Peyer's patch (tissue), 4 donors: ENCODE measurements around the gene RABEP1. TPM values are rescaled to one million over a fixed set of nuclear protein-coding genes. Genes with fewer than 3 reads are reported as not detected.
A peak's percentile ranks its signal among the peaks of the same experiment; 100 is the strongest.

ENCODE experiments used
- DNase-seq, 3 donors: peaks; one replicate each; pipeline ENCODE4 v3.0.0-alpha.2; 2017 to 2019
- H3K27ac ChIP-seq, 4 donors: fragments of 200-600 bp; sonication (generic); one replicate each; pipeline ENCODE4 v1.5.1; 2016 to 2019
- H3K27me3 ChIP-seq, 2 donors: fragments of 200-600 bp; sonication (generic); one replicate each; pipeline ENCODE4 v1.5.1; 2019
- H3K36me3 ChIP-seq, 3 donors: fragments of 200-600 bp; sonication (generic); one replicate each; pipeline ENCODE4 v1.5.1; 2016 to 2019
- H3K4me1 ChIP-seq, 4 donors: fragments of 200-600 bp; sonication (generic); one replicate each; pipeline ENCODE4 v1.5.1; 2016 to 2019
- H3K4me3 ChIP-seq, 4 donors: fragments of 200-600 bp; sonication (generic); 1 replicate in 3 of 4; 2 replicates in 1 of 4; pipeline ENCODE4 v1.5.1; 2016 to 2019; ENCODE audit warnings: mild to moderate bottlenecking in 1 of 4
- H3K9me3 ChIP-seq, 4 donors: fragments of 200-600 bp; sonication (generic); one replicate each; pipeline ENCODE4 v1.5.1; 2016 to 2019; ENCODE audit warnings: mild to moderate bottlenecking in 1 of 4
- CTCF ChIP-seq, 6 experiments: fragments of 450-650 bp in 4 of 6; fragments of 200-600 bp in 2 of 6; sonication (generic) in 1 of 6; IDR thresholded peaks; one replicate each; pipeline ENCODE4 v1.5.1; 2017 to 2019; ENCODE audit warnings: antibody characterized with exemption in 6 of 6, mild to moderate bottlenecking in 3 of 6, moderate library complexity in 1 of 6
- POLR2A ChIP-seq, 2 donors: fragments of 450-650 bp; IDR thresholded peaks; one replicate each; pipeline ENCODE4 v1.5.1; 2017; ENCODE audit warnings: antibody characterized with exemption in 2 of 2, mild to moderate bottlenecking in 2 of 2, moderate library complexity in 2 of 2
- total RNA-seq, 4 donors: library from RNA; depleted of rRNA; stranded (reverse); fragments of >200 nt; gene quantifications; one replicate each; pipeline ENCODE4 v1.1.0, GENCODE V29; 2016

The RABEP1 gene
- total RNA-seq, 4 donors from 2014 or later, result 20.5 to 85.0 (median 33.1) TPM

DNA sequence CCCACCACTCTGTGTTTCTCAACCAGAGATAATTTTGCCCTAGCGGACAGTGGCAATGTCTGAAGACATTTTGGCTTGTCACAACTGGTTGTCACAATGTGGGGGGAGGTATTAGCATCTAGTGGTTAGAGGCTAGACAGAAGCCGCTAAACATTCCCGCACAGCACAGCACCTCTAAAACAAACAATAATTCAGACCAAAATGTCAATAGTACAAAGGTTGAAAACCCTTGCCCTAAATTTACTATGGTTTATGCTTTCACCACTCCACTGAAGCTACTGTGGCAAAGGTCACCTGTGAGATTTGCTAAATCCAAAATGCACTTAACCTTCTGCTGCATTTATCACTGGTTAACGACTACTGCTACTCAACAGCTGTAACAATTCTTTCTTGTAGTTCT is 123.3 kb downstream of the RABEP1 start:
- H3K27me3 ChIP-seq, result no peaks in the 10 kb centered on the region
- no peak for TF ChIP-seq POLR2A (IDR thresholded peaks at IDR 0.05)
- TF ChIP-seq CTCF (IDR thresholded peaks at IDR 0.05), result no peak
- H3K4me3 ChIP-seq, result no peak overlapping the region
- H3K4me1 ChIP-seq, result no peaks in the 10 kb centered on the region
- peaks cover 0 to 97% (median 6%) of the 10 kb centered on the region in 3 donors for H3K36me3 ChIP-seq
- no peak overlapping the region for H3K27ac ChIP-seq
- DNase-seq, result no peak
- no peaks in the 10 kb centered on the region for H3K9me3 ChIP-seq

DNA sequence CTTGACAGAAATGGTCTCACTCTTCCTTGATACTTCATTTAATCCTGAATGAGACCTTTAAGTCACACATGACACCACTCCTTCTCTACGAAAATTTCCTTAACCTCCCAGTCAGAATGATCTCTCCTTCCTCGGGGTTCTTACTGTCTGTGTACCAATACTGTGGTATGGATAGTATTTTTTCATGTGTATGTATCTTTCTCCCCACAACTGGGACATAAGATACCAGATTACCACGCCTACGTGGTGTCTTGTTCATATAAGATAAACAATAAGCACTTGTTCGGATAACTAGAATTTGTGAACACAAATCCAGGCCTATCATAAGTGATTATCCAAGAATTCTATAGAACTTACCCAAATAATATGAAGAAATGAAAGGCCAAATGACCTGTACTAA is 126.1 kb downstream of the RABEP1 start:
- no peak overlapping the region for H3K4me3 ChIP-seq
- TF ChIP-seq CTCF (IDR thresholded peaks at IDR 0.05), result no peak
- no peak for TF ChIP-seq POLR2A (IDR thresholded peaks at IDR 0.05)
- H3K27ac ChIP-seq, result no peak overlapping the region
- DNase-seq, result no peak
- no peaks in the 10 kb centered on the region for H3K27me3 ChIP-seq
- no peaks in the 10 kb centered on the region for H3K9me3 ChIP-seq
- H3K4me1 ChIP-seq, result no peaks in the 10 kb centered on the region
- H3K36me3 ChIP-seq, result peaks cover 0 to 97% (median 6%) of the 10 kb centered on the region in 3 donors

DNA sequence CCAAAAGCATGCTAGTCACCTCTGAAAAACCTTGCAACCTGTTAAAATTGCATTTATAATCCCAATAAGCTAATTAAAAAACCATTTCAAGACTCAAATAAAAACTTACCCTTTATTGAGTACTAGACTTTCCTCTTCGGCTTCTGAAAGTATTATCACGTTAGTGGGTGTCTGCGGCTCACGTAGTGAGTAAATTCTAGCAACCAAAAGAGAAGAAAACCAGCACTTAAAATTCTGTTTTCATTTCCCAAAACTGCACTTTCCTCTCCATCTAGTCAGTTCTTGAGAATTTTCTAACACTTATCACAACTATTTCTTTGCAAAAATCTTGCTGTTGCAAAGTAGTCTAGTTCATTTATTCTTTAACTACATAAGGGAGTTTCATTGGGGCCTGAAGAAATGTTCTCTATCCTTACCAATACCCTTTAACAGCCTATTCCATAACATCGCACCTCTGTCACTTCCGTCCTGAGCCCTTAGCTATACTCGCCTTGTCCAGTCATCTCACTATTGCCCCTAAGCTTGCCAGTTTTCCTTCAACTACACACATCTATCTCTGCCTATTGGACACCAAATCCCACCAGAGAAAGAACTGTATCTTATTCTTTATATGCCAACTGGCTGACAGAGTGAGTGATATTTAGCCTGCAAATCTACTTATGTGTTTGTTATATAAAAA is 128.6 kb downstream of the RABEP1 start:
- Histone ChIP-seq H3K4me1 (no peaks in the 10 kb centered on the region), H3K27ac (no peak overlapping the region), H3K27me3 (no peaks in the 10 kb centered on the region), H3K9me3 (no peaks in the 10 kb centered on the region), H3K4me3 (no peak overlapping the region), H3K36me3 (peaks cover 0 to 93% (median 6%) of the 10 kb centered on the region in 3 donors)
- no peak for TF ChIP-seq CTCF (IDR thresholded peaks at IDR 0.05)
- TF ChIP-seq POLR2A (IDR thresholded peaks at IDR 0.05), result no peak
- DNase-seq, result no peak

GRCh38 chr17:5413682-5414081 is 131.6 kb downstream of the RABEP1 start:
- Histone ChIP-seq H3K27me3 (no peaks in the 10 kb centered on the region), H3K27ac (peak overlapping the region in 1 of 4 donors; percentile 51), H3K36me3 (peaks cover 0 to 66% (median 0%) of the 10 kb centered on the region in 3 donors), H3K4me1 (peaks cover 0 to 25% (median 10%) of the 10 kb centered on the region in 4 donors), H3K9me3 (no peaks in the 10 kb centered on the region), H3K4me3 (no peak overlapping the region)
- no peak for DNase-seq
- TF ChIP-seq CTCF (IDR thresholded peaks at IDR 0.05) (no peak), POLR2A (IDR thresholded peaks at IDR 0.05) (no peak)

DNA sequence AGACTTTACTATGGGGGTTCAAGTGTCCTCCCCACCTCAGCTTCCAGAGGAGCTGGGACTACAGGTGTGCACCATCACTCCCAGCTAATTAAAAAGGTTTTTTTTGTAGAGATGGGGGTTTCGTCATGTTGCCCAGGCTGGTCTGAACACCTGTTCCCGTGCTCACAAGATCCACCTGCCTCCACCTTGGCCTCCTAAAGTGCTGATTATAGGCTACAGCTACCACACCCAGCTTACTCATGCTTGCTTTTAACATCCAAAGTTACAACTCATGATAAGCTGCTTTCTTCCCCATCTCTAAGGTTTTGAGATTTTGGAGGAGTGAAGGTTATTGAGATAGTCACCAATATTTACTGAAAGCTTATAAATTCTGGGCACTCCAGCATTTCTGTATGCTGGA is 134.8 kb downstream of the RABEP1 start:
- Histone ChIP-seq H3K36me3 (peaks cover 0 to 42% (median 0%) of the 10 kb centered on the region in 3 donors), H3K4me3 (no peak overlapping the region), H3K27me3 (no peaks in the 10 kb centered on the region), H3K4me1 (peaks cover 0 to 32% (median 12%) of the 10 kb centered on the region in 4 donors), H3K9me3 (no peaks in the 10 kb centered on the region), H3K27ac (no peak overlapping the region)
- DNase-seq, result no peak
- no peak for TF ChIP-seq POLR2A (IDR thresholded peaks at IDR 0.05)
- no peak for TF ChIP-seq CTCF (IDR thresholded peaks at IDR 0.05)
